GM12875 (cell line): Measurements from ENCODE around the gene SERPINB10.

Experiments
- H3K4me3 ChIP-seq: one replicate; pipeline ENCODE4 v1.5.1; 2011; ENCODE audit warnings: low read depth, low read length, control low read depth
- CTCF ChIP-seq: IDR thresholded peaks from 2 replicates; pipeline ENCODE4 v1.5.1; 2011; ENCODE audit warnings: low read depth, mild to moderate bottlenecking, control low read depth, inconsistent platforms, low read length, moderate library complexity, borderline replicate concordance; ENCODE audit not compliant: insufficient read depth

Gene SERPINB10

GRCh38 chr18:63961435-63961980, 53.8 kb downstream of the SERPINB10 start:
- TF ChIP-seq CTCF = no peak
- H3K4me3 ChIP-seq = no peak overlapping the region

GRCh38 chr18:63962137-63962536, 54.4 kb downstream of the SERPINB10 start:
- no peak overlapping the region for H3K4me3 ChIP-seq
- TF ChIP-seq CTCF = no peak

GRCh38 chr18:63963615-63964256, 56.0 kb downstream of the SERPINB10 start:
- peak; percentile 75 for TF ChIP-seq CTCF
- H3K4me3 ChIP-seq = no peak overlapping the region

GRCh38 chr18:63964908-63965307, 57.1 kb downstream of the SERPINB10 start:
- no peak overlapping the region for H3K4me3 ChIP-seq
- no peak for TF ChIP-seq CTCF

- TF ChIP-seq CTCF = no peak
- H3K4me3 ChIP-seq = no peak overlapping the region
Observed at GRCh38 chr18:63965716-63966330, 58.1 kb downstream of the SERPINB10 start.

GRCh38 chr18:63969942-63970808, 62.4 kb downstream of the SERPINB10 start, which contains the start of gene SERPINB8:
Gene SERPINB8 (plus strand): TSS chr18:63970081. CDS start chr18:63978309, 8,228 bp downstream.
- no peak for TF ChIP-seq CTCF
- H3K4me3 ChIP-seq = peak within 1 kb of the TSS; percentile 92
